Measurements from ENCODE around the gene PARD3.
"Not testable (repeated sequence)": the region's sequence is repeated elsewhere in the genome, so short reads cannot be mapped to it uniquely, and the experiment has no call there.

The PARD3 gene

GRCh38 chr10:34076443-34076842 is 738.7 kb downstream of the PARD3 start:
- H3K4me1 Mint-ChIP-seq (ENCODE audit: low read depth in 2 of 2), result no peaks in the 10 kb centered on the region
- H3K27ac Mint-ChIP-seq, result no peak overlapping the region
- no peaks in the 10 kb centered on the region for H3K36me3 Mint-ChIP-seq (ENCODE audit: insufficient read depth)
- ATAC-seq (replicated peaks) (no peak), DNase-seq (no peak)
- H3K4me3 Mint-ChIP-seq, result no peak overlapping the region
- peaks cover 0 to 7% of the 10 kb centered on the region in 2 donors for H3K27me3 Mint-ChIP-seq
- H3K9me3 Mint-ChIP-seq, result peaks cover 0 to 2% of the 10 kb centered on the region in 2 donors

GRCh38 chr10:34075254-34075926 is 739.7 kb downstream of the PARD3 start:
- ATAC-seq (replicated peaks) (no peak), DNase-seq (no peak)
- Mint-ChIP-seq H3K9me3 (peaks cover 1 to 2% of the 10 kb centered on the region in 2 donors), H3K27me3 (peaks cover 0 to 7% of the 10 kb centered on the region in 2 donors), H3K27ac (no peak overlapping the region), H3K4me1 (ENCODE audit: low read depth in 2 of 2) (no peaks in the 10 kb centered on the region), H3K36me3 (ENCODE audit: insufficient read depth) (no peaks in the 10 kb centered on the region), H3K4me3 (no peak overlapping the region)

DNA sequence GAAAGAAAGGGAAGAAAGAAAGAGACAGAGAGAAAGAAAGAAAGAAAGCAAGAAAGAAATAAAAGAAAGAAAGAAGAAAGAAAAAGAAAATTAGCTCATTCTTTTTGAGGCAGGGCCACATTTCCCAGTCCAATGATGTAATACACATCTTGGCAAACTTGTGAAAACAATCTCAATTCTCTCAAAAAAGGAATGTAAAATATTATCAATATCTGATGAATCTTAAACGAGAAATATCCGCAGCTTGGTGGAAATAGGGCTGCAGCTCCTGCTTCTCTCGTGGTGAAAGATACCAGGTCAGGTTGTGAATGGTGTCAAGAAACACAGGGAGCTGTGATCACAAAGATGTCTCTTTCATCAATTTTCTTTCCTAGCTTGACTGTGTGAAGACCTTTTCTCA is 741.0 kb downstream of the PARD3 start:
- H3K4me1 Mint-ChIP-seq (ENCODE audit: low read depth in 2 of 2), result no peaks in the 10 kb centered on the region
- ATAC-seq (replicated peaks), result no peak
- H3K27ac Mint-ChIP-seq, result no peak overlapping the region
- H3K36me3 Mint-ChIP-seq (ENCODE audit: insufficient read depth), result no peaks in the 10 kb centered on the region
- no peak overlapping the region for H3K4me3 Mint-ChIP-seq
- H3K9me3 Mint-ChIP-seq, result peaks cover 6 to 8% of the 10 kb centered on the region in 2 donors
- H3K27me3 Mint-ChIP-seq, result peaks cover 0 to under 1% of the 10 kb centered on the region in 2 donors
- DNase-seq, result no peak

GRCh38 chr10:34067741-34068140 is 747.4 kb downstream of the PARD3 start:
- not testable (repeated sequence) for H3K27me3 Mint-ChIP-seq; H3K4me1 Mint-ChIP-seq (ENCODE audit: low read depth in 2 of 2); ATAC-seq (replicated peaks); H3K36me3 Mint-ChIP-seq (ENCODE audit: insufficient read depth); H3K4me3 Mint-ChIP-seq; H3K27ac Mint-ChIP-seq; DNase-seq
- H3K9me3 Mint-ChIP-seq, result peaks cover 9 to 19% of the 10 kb centered on the region in 2 donors

GRCh38 chr10:34063592-34063991 is 751.5 kb downstream of the PARD3 start:
- H3K4me3 Mint-ChIP-seq, result no peak overlapping the region
- ATAC-seq (replicated peaks), result no peak
- H3K27me3 Mint-ChIP-seq, result no peaks in the 10 kb centered on the region
- H3K27ac Mint-ChIP-seq, result no peak overlapping the region
- H3K9me3 Mint-ChIP-seq, result peaks cover 2 to 18% of the 10 kb centered on the region in 2 donors
- no peaks in the 10 kb centered on the region for H3K36me3 Mint-ChIP-seq (ENCODE audit: insufficient read depth)
- DNase-seq, result no peak
- H3K4me1 Mint-ChIP-seq (ENCODE audit: low read depth in 2 of 2), result no peaks in the 10 kb centered on the region

DNA sequence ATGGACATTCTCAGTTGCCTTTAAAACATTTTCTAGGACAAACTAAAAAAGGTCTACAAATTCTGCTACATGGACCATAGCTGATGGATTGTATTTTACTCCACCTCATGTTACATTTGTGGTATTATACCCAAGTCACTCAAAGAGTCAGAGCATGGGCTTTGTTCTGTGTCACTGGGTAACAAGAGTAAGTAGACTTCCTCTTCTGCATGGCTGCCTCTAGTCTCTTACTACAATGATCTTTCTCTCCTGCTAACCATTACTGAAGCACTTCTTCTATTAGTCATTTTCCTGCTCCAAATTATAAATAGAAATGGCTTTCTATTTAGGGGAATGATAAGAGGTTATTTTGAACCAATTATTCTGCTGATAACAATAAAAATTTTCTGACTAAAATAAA is 753.3 kb downstream of the PARD3 start:
- Mint-ChIP-seq H3K4me1 (ENCODE audit: low read depth in 2 of 2) (no peaks in the 10 kb centered on the region), H3K36me3 (ENCODE audit: insufficient read depth) (no peaks in the 10 kb centered on the region), H3K27me3 (no peaks in the 10 kb centered on the region), H3K9me3 (peaks cover 0 to 18% of the 10 kb centered on the region in 2 donors), H3K27ac (no peak overlapping the region), H3K4me3 (no peak overlapping the region)
- DNase-seq (no peak), ATAC-seq (replicated peaks) (no peak)

Measured in effector memory CD8-positive, alpha-beta T cell (primary cell).